Stimulated activated memory B cell treated with anti-CD40 and anti-IgM and Interleukin-4, amounts not matched to agents 10 μg/mL and 1 μg/mL and 100 μg/mL, for 72 hours (primary cell): ENCODE measurements around the gene KCNG2.

Experiments used
- ATAC-seq: fragments of 150-1000 bp; cut with Tn5 transposase; 2 replicates; pipeline ENCODE4 v1.10.0; 2021
- H3K27ac Mint-ChIP-seq: one replicate; pipeline ENCODE4 v1.8.0; 2022; ENCODE audit warnings: mild to moderate bottlenecking, mixed read lengths
- H3K27me3 Mint-ChIP-seq: one replicate; pipeline ENCODE4 v1.8.0; 2022; ENCODE audit warnings: mixed read lengths
- H3K36me3 Mint-ChIP-seq: one replicate; pipeline ENCODE4 v1.8.0; 2022; ENCODE audit warnings: mixed read lengths
- H3K4me1 Mint-ChIP-seq: one replicate; pipeline ENCODE4 v1.8.0; 2022; ENCODE audit warnings: mixed read lengths
- H3K4me3 Mint-ChIP-seq: one replicate; pipeline ENCODE4 v1.8.0; 2022; ENCODE audit warnings: mild to moderate bottlenecking, moderate library complexity, mixed read lengths
- H3K9me3 Mint-ChIP-seq: one replicate; pipeline ENCODE4 v1.8.0; 2022; ENCODE audit warnings: mixed read lengths

The KCNG2 gene

GRCh38 chr18:79798999-79799370, 1.2 kb downstream of the KCNG2 start:
- no peak for ATAC-seq
- Mint-ChIP-seq H3K36me3 (no peaks in the 10 kb centered on the region), H3K4me1 (peaks cover 21% of the 10 kb centered on the region), H3K27me3 (peaks cover 37% of the 10 kb centered on the region), H3K9me3 (no peaks in the 10 kb centered on the region), H3K27ac (peak overlapping the region; percentile 69), H3K4me3 (peak overlapping the region; percentile 36)

GRCh38 chr18:79799619-79800370, 2.1 kb downstream of the KCNG2 start:
- Mint-ChIP-seq H3K27me3 (peaks cover 33% of the 10 kb centered on the region), H3K4me3 (peak overlapping the region; percentile 36), H3K27ac (peak overlapping the region; percentile 69), H3K9me3 (no peaks in the 10 kb centered on the region), H3K4me1 (peaks cover 21% of the 10 kb centered on the region), H3K36me3 (no peaks in the 10 kb centered on the region)
- ATAC-seq: peak; percentile 71

- peaks cover 26% of the 10 kb centered on the region for H3K27me3 Mint-ChIP-seq
- H3K4me3 Mint-ChIP-seq: no peak overlapping the region
- peaks cover 26% of the 10 kb centered on the region for H3K4me1 Mint-ChIP-seq
- peak overlapping the region; percentile 69 for H3K27ac Mint-ChIP-seq
- no peaks in the 10 kb centered on the region for H3K36me3 Mint-ChIP-seq
- no peak for ATAC-seq
- H3K9me3 Mint-ChIP-seq: no peaks in the 10 kb centered on the region
Observed at GRCh38 chr18:79800371-79801180, 2.8 kb downstream of the KCNG2 start.

GRCh38 chr18:79801217-79801616, 3.5 kb downstream of the KCNG2 start:
- Mint-ChIP-seq H3K36me3 (no peaks in the 10 kb centered on the region), H3K4me3 (no peak overlapping the region), H3K9me3 (no peaks in the 10 kb centered on the region), H3K4me1 (peaks cover 30% of the 10 kb centered on the region), H3K27ac (no peak overlapping the region), H3K27me3 (peaks cover 26% of the 10 kb centered on the region)
- no peak for ATAC-seq

- no peak for ATAC-seq
- Mint-ChIP-seq H3K36me3 (no peaks in the 10 kb centered on the region), H3K4me1 (peaks cover 30% of the 10 kb centered on the region), H3K27ac (no peak overlapping the region), H3K27me3 (peaks cover 26% of the 10 kb centered on the region), H3K9me3 (no peaks in the 10 kb centered on the region), H3K4me3 (no peak overlapping the region)
Observed at GRCh38 chr18:79801641-79802040, 3.9 kb downstream of the KCNG2 start.

GRCh38 chr18:79802298-79802697, 4.6 kb downstream of the KCNG2 start:
- H3K4me3 Mint-ChIP-seq: no peak overlapping the region
- ATAC-seq: no peak
- peaks cover 21% of the 10 kb centered on the region for H3K27me3 Mint-ChIP-seq
- H3K9me3 Mint-ChIP-seq: no peaks in the 10 kb centered on the region
- no peaks in the 10 kb centered on the region for H3K36me3 Mint-ChIP-seq
- no peak overlapping the region for H3K27ac Mint-ChIP-seq
- peaks cover 27% of the 10 kb centered on the region for H3K4me1 Mint-ChIP-seq

- no peak for ATAC-seq
- Mint-ChIP-seq H3K27me3 (peaks cover 16% of the 10 kb centered on the region), H3K4me1 (peaks cover 24% of the 10 kb centered on the region), H3K9me3 (no peaks in the 10 kb centered on the region), H3K4me3 (no peak overlapping the region), H3K36me3 (no peaks in the 10 kb centered on the region), H3K27ac (no peak overlapping the region)
Observed at GRCh38 chr18:79803611-79804051, 5.9 kb downstream of the KCNG2 start.

GRCh38 chr18:79804130-79804787, 6.5 kb downstream of the KCNG2 start:
- no peak overlapping the region for H3K4me3 Mint-ChIP-seq
- ATAC-seq: no peak
- peaks cover 20% of the 10 kb centered on the region for H3K4me1 Mint-ChIP-seq
- H3K9me3 Mint-ChIP-seq: no peaks in the 10 kb centered on the region
- H3K36me3 Mint-ChIP-seq: no peaks in the 10 kb centered on the region
- H3K27ac Mint-ChIP-seq: no peak overlapping the region
- H3K27me3 Mint-ChIP-seq: peaks cover 11% of the 10 kb centered on the region

GRCh38 chr18:79805211-79805887, 7.6 kb downstream of the KCNG2 start:
- no peaks in the 10 kb centered on the region for H3K9me3 Mint-ChIP-seq
- ATAC-seq: peak; percentile 67
- H3K4me1 Mint-ChIP-seq: peaks cover 9% of the 10 kb centered on the region
- H3K27ac Mint-ChIP-seq: peak overlapping the region; percentile 1
- no peaks in the 10 kb centered on the region for H3K36me3 Mint-ChIP-seq
- H3K27me3 Mint-ChIP-seq: peaks cover under 1% of the 10 kb centered on the region
- H3K4me3 Mint-ChIP-seq: no peak overlapping the region

- Mint-ChIP-seq H3K27me3 (no peaks in the 10 kb centered on the region), H3K36me3 (no peaks in the 10 kb centered on the region), H3K4me3 (no peak overlapping the region), H3K4me1 (peaks cover 9% of the 10 kb centered on the region), H3K9me3 (no peaks in the 10 kb centered on the region), H3K27ac (peak overlapping the region; percentile 1)
- ATAC-seq: no peak
Observed at GRCh38 chr18:79805926-79806487, 8.3 kb downstream of the KCNG2 start.

- H3K27ac Mint-ChIP-seq: no peak overlapping the region
- no peaks in the 10 kb centered on the region for H3K27me3 Mint-ChIP-seq
- no peak overlapping the region for H3K4me3 Mint-ChIP-seq
- no peaks in the 10 kb centered on the region for H3K36me3 Mint-ChIP-seq
- no peaks in the 10 kb centered on the region for H3K9me3 Mint-ChIP-seq
- no peak for ATAC-seq
- peaks cover 16% of the 10 kb centered on the region for H3K4me1 Mint-ChIP-seq
Observed at GRCh38 chr18:79806976-79807841, 9.5 kb downstream of the KCNG2 start.

- Mint-ChIP-seq H3K4me3 (no peak overlapping the region), H3K27ac (no peak overlapping the region), H3K9me3 (no peaks in the 10 kb centered on the region), H3K27me3 (no peaks in the 10 kb centered on the region), H3K4me1 (peaks cover 28% of the 10 kb centered on the region), H3K36me3 (no peaks in the 10 kb centered on the region)
- no peak for ATAC-seq
Observed at GRCh38 chr18:79809482-79810192, 11.9 kb downstream of the KCNG2 start.

GRCh38 chr18:79812052-79812451, 14.3 kb downstream of the KCNG2 start:
- Mint-ChIP-seq H3K27ac (no peak overlapping the region), H3K36me3 (no peaks in the 10 kb centered on the region), H3K9me3 (no peaks in the 10 kb centered on the region), H3K4me1 (peaks cover 19% of the 10 kb centered on the region), H3K4me3 (no peak overlapping the region), H3K27me3 (no peaks in the 10 kb centered on the region)
- no peak for ATAC-seq
